DMS53 (cell line): ENCODE results near the gene MAP3K20.
"Not testable (repeated sequence)": the region's sequence is repeated elsewhere in the genome, so short reads cannot be mapped to it uniquely, and the experiment has no call there.

Experiments used
- DNase-seq: peaks from one replicate; lab custom pipeline; 2025; lab: John Stamatoyannopoulos, UW

The MAP3K20 gene

DNA sequence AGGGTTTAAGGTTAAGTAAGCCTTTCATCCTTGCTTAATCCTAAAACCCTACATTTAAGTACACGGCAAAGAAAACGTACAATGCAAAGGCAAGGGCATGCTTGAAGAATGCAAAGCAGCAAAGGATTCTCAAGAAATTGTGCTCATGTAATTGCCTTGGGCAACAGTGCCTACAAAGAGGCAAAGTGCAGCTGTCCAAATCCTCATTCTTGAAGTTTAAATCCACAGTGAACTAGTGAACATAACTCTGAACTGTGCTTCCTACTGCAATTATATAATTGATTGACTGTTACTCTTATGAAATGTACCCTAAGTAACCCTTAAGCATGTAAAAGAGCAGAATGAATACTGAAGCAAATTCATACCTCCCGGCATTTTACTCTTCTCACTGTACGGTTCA, 85.4 kb downstream of the MAP3K20 start:
- DNase-seq: no peak

- DNase-seq: no peak
These were observed 85.9 kb downstream of the MAP3K20 start for GRCh38 chr2:173161507-173161906.

DNA sequence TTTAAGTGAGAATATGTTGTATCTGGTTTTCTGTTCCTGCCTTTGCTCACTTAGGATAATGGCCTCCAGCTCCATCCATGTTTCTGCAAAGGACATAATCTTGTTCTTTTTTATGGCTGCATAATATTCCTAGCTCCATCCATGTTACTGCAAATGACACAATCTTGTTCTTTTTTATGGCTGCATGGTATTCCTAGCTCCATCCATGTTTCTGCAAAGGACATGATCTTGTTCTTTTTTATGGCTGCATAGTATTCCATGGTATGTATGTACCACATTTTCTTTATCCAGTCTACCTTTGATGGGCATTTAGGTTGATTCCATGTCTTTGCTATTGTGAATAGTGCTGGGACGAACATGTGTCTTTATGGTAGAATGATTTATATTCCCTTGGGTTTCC, 87.7 kb downstream of the MAP3K20 start:
- not testable (repeated sequence) for DNase-seq

DNA sequence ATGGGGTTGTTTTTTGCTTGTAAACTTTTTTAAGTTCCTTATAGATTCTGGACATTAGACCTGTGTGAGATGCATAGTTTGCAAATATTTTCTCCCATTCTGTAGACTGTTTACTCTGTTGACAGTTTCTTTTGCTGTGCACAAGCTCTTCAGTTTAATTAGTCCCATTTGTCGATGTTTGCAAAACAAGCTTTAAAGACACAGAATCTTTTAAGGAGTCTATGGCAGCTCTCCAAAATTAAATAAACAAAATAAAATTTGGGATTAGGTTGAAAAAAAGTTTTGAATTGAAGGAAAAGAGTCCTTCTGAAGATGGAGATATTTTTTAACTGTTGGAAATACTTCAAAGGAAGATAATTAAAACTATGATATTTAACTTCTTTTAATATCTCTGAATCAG, 88.8 kb downstream of the MAP3K20 start:
- no peak for DNase-seq

DNA sequence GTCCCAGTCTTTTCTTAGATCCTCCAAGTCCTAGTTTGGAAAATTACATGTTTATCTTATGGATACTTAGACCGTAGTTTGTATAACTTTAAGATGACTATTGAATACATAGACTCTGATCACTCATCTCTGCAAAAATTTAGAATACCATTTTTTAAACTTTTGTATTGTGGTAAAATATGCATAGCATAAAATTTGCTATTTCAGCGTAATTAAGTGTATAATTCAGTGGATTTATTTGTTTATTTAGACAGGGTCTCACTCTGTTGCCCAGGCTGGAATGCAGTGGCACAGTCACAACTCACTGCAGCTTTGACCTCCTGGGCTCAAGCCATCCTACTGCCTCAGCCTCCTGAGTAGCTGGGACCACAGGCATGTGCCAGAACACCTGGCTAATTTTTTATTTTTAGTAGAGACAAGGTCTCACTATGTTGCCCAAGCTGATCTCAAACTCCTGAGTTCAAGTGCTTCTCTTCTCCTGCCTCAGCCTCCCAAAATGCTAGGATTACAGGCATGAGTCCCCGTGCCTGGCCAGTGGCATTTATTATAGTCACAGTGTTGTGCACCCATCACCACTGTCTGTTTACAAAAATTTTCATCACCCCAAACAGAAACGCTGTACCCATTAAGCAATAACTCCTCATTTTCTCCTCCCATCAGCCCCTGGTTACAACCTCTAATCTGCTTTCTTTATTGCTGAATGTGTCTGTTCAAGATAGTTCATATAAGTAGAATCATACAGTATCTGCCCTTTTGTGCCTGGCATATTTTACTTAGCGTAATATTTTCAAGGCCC, 90.0 kb downstream of the MAP3K20 start:
- DNase-seq: no peak

GRCh38 chr2:173171321-173171720, 95.7 kb downstream of the MAP3K20 start:
- DNase-seq: no peak

DNA sequence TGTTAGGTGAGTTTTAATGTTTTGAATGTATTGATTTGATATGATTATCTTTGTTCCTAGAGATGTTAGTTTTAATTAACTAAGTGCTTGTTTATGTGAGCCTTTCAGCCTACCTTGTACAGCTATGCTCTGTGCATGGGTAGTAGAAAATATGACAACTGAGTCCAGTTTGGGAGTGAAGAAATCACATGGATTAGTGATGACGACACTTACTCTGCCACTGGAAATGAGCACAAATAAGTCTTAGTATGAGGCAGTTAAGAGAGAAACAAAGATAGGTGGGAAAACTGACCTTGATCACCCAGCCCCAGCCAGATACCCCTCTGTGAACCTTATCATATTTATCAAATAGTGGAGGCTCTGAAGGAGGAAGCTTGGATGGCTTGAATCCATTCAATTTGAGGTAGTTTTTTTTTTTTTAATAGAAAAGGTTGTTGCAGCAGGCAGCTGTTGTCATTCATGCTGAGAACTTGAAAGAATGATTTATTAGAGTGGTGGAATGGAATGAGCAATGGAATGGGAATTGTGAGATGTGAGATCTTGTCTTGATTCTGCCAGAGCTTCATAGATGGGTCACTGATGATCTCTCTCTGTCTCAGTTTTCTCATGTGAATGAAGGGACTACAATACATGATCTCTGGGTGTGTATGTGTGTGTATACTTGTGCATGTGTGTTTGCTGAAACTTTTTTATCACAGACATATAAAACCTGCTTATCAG, 96.4 kb downstream of the MAP3K20 start:
- DNase-seq: no peak

DNA sequence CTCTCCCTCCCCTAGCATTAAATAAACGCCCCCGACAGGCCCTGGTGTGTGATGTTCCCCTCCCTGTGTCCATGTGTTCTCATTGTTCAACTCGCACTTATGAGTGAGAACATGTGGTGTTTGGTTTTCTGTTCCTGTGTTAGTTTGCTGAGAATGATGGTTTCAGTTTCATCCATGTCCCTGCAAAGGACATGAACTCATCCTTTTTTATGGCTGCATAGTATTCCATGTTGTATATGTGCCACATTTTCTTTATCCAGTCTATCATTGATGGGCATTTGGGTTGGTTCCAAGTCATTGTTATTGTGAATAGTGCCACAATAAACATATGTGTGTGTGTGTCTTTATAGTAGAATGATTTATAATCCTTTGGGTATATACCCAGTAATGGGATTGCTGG, 98.7 kb downstream of the MAP3K20 start:
- not testable (repeated sequence) for DNase-seq

GRCh38 chr2:173175222-173175621, 99.6 kb downstream of the MAP3K20 start:
- DNase-seq: no peak

- no peak for DNase-seq
These were observed 106.3 kb downstream of the MAP3K20 start for GRCh38 chr2:173181982-173182381.

- no peak for DNase-seq
These were observed 108.7 kb downstream of the MAP3K20 start for GRCh38 chr2:173184031-173185004.

- no peak for DNase-seq
These were observed 109.8 kb downstream of the MAP3K20 start for GRCh38 chr2:173185437-173185836.

DNA sequence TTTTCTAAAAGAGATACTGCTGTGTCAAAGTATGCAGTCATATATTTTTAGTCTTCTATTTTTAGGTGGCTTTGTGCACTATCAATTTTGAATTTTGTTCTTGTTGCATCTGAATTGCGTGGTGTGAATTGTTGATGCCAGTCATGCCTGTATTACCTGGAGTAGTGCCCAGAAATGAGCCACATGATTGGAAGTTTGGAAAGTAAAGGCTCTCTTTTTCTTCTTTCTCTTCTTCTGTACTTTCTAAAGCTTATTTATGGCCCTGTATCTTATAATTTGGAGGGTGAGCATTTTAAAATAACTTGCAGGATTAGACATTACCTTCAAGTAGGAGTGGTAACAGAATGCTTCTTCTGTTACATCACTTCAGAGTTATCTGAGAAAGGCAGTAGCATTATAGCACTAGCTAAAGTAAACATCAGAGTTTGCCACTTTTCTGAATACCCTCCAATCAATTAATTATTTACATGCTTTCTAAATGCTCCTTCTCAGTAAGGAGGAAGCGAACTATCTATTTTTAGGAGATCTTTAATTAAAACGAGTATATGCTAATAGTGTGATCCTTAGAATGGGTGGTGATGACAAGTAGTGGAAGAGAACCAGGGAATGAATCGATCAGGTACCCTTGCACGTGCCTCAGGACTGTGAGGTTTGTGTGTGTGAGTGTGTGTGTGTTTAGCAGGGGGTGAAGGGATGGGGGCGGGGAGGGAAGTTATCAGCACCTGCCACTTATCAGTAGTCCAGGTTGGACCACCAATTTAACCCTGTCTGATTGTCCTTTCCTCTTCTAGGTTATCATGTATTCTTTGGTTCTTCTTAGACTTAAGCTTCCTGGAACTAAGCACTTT, 112.5 kb downstream of the MAP3K20 start:
- DNase-seq: no peak

DNA sequence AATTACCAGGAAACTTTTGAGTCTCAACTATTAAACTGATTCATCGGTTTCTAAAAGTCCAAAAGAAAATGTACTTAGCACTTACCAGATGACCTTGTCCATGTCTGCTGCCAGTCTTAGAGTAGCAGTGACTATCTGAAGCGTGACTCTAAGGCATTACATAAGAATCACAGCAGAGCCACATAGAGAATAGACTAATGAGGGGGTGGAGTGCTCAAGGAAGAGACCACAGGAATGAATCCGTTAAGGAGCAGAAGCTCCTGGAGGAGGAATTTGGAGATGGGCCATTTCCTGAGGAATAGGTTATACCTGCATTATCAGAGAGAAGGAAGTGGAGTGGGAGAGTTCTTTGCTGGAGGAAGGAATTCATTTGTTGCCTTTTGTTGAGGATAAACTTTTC, 116.0 kb downstream of the MAP3K20 start:
- DNase-seq: no peak

DNA sequence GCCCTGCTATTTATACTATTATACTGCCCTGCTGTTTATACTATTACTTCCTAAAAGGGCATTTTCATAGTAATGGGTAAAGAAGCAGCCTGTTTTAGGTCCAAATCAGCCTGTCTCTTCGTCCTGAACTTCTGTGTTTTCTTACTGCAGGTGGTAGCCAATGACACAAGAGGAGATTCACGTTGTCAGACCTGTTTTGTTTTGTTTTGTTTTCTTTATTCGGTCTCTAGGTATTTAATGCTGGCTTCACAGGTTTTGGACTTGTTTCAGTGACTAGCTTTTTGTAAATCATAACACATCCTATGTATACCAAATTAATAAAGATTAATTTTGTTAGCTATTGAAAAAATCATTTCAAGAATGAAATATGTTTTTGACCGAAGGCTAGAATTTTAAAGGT, 116.4 kb downstream of the MAP3K20 start:
- no peak for DNase-seq

- DNase-seq: no peak
These were observed 118.3 kb downstream of the MAP3K20 start for GRCh38 chr2:173193925-173194324.

GRCh38 chr2:173195100-173195499, 119.5 kb downstream of the MAP3K20 start:
- no peak for DNase-seq

DNA sequence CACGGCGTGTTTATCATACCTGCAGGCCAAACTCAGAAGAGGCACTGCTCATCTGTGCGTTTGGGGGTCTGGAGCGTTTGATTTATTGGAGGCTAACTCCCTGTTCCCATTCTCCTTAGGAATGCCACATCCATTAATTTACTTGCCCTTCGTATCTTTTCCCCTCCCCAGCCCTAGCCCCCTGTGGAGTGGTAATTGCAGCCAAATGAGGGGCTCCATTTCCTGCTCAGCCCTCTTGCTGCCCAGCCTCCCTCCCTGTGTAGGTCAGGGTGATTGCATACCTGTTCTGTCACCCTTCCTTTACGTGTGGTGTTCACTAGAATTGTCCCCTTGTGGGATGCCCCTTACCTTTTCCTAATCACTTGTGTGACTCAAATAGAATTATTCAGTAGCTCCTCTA, 120.4 kb downstream of the MAP3K20 start:
- no peak for DNase-seq

GRCh38 chr2:173196638-173197037, 121.0 kb downstream of the MAP3K20 start:
- DNase-seq: no peak

- DNase-seq: no peak
These were observed 122.7 kb downstream of the MAP3K20 start for GRCh38 chr2:173198327-173198726.

DNA sequence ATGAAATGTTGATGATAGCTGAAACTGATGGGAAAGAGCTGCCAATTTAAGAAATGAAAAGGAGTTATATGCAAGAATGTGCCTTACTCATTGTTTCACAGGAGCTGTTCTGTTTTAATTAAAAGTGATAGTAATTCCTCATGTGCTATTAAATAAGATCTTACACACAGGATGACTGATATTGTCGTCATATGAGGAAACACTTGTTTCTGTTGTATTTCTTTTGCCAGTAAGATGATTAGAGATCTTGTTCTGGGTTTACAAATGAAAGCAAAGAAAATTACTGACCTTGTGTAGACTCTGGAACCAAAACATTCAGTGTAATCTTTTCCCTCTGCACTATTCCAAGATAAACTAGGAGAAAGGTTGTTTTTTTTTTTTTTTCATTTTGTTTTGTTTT, 123.6 kb downstream of the MAP3K20 start:
- no peak for DNase-seq
